Skeletal muscle cell (primary cell): ENCODE results near the gene INTS4.
"Not testable (repeated sequence)": the region's sequence is repeated elsewhere in the genome, so short reads cannot be mapped to it uniquely, and the experiment has no call there.

Experiments used
- DNase-seq: peaks from one replicate; pipeline ENCODE4 v3.0.0-alpha.2; 2010; ENCODE audit warnings: low read depth
- H3K4me3 ChIP-seq: 2 replicates; pipeline ENCODE4 v1.5.1; 2011; ENCODE audit warnings: low read depth, mild to moderate bottlenecking, control low read depth, low read length, moderate library complexity

Gene INTS4, protein sequence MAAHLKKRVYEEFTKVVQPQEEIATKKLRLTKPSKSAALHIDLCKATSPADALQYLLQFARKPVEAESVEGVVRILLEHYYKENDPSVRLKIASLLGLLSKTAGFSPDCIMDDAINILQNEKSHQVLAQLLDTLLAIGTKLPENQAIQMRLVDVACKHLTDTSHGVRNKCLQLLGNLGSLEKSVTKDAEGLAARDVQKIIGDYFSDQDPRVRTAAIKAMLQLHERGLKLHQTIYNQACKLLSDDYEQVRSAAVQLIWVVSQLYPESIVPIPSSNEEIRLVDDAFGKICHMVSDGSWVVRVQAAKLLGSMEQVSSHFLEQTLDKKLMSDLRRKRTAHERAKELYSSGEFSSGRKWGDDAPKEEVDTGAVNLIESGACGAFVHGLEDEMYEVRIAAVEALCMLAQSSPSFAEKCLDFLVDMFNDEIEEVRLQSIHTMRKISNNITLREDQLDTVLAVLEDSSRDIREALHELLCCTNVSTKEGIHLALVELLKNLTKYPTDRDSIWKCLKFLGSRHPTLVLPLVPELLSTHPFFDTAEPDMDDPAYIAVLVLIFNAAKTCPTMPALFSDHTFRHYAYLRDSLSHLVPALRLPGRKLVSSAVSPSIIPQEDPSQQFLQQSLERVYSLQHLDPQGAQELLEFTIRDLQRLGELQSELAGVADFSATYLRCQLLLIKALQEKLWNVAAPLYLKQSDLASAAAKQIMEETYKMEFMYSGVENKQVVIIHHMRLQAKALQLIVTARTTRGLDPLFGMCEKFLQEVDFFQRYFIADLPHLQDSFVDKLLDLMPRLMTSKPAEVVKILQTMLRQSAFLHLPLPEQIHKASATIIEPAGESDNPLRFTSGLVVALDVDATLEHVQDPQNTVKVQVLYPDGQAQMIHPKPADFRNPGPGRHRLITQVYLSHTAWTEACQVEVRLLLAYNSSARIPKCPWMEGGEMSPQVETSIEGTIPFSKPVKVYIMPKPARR

DNA sequence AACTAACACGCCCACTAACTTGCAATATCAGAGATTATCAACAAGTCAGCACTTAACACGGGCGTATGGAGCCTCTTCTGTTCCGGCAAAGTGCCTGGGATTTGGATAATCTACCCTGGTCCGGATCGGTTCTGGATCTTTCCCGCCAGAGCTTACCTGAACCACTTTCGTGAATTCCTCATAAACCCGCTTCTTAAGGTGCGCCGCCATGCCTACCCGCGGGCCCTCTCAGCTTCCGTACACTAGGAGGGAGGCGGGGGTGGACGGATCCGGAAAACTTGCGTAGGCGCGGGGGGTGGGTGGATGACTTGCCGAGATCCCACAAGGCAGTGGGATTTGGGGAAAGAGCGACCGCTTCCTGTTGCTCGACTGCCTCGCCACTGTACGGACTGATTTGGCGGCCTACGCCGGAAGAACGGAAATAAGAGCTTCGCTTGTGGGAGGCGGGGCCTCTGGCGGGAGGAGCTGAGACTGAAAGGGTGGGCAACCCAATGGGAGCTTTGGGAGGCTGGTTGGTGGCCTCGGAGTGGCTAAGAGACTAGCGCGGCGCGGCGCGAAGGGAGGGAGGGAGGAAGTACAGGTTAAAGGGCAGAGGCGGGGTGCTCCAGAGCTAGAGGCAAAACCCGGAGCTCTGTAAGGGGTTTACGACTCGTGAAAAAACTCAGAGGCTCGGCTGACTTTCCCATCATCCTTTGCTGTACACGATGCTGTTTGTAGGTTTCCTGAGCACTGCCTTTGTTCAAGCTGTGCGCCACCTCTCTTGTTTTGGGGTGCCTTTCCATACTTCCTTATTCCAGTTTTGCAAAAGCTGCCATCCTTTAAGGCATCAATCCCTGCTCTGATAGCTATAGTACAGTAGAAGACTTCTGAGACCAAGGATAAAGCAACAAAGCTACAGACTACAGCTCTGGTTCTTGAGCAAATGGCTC lies at the start of gene INTS4:
INTS4 (minus strand) TSS at position 235 of the 929 bp plus-strand sequence; CDS start at position 210, 25 bp downstream.
- peak; percentile 99 for DNase-seq
- peak within 1 kb of the TSS; percentile 74 for H3K4me3 ChIP-seq

GRCh38 chr11:78041843-78042440 lies 47.5 kb upstream of the INTS4 start:
- no peak for DNase-seq

GRCh38 chr11:78041380-78041719 lies 46.9 kb upstream of the INTS4 start:
- H3K4me3 ChIP-seq, DNase-seq: not testable (repeated sequence)

More at GRCh38 chr11:78041843-78042440, 47.5 kb upstream of the INTS4 start:
- no peak overlapping the region for H3K4me3 ChIP-seq

DNA sequence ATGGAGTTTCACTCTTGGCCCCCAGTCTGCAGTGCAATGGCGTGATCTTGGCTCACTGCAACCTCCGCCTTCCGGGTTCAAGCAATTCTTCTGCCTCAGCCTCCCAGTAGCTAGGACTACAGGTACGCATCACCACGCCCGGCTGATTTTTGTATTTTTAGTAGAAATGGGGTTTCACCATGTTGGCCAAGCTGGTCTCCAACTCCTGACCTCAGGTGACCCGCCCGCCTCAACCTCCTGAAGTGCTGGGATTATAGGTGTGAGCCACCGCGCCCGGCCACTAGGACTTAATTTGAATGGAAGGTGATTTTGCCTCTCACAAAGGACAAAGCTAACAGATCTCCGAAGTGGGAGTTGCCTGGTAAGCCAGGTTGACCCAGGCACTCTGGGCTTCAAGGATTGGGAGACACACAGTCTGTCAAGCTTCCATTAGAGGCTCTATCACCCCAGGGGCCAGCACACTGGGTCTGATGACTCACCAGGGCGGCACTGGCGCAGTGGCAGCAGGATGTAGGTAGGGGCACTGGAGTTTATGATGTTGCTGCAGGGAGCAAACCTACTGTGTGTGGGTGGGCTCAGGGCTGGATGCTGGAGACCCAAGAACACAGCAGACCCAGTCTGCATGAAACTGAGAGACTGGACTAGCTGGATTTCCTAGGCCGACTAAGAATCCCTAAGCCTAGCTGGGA lies 46.4 kb upstream of the INTS4 start:
- no peak for DNase-seq
- no peak overlapping the region for H3K4me3 ChIP-seq

DNA sequence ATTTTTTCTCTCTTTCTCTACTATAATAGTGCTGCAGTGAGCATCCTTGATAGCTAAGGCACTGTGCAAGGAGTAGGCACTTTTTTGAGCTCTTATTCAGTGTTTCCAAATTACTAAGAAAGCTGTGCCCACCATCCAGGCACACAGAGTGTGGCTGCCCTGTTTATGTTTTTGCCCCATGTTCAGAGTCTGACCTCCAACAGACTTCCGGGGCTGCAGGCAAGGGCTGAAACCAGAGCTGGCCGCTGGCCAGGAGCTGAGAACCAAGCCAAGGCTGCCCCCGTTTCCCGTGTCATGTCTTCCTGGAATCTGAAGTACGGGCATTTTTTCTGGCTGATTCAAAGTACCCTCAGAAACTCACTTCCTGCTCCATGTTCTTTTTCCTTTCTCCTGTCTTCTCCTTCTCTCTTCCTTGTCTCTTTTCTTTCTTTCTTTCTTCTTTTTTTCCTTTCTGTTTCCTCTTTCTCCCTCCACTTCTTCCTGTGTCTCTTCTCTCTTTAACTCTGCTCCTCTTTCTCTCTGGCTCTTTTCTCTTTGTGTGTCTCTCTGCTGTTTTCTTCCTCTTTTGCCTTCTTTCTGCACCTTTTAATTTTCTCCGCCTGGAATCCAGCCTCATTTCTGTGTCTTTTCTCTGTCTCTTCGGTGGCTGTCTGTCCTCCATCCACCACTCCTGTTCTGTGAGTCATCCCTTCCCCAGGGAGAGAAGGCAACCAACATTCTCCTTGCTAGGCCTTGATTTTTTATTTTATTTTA lies 45.6 kb upstream of the INTS4 start:
- H3K4me3 ChIP-seq, result peak overlapping the region; percentile 18
- peak; percentile 73 for DNase-seq

GRCh38 chr11:78039391-78039918 lies 45.0 kb upstream of the INTS4 start:
- no peak overlapping the region for H3K4me3 ChIP-seq
- no peak for DNase-seq

DNA sequence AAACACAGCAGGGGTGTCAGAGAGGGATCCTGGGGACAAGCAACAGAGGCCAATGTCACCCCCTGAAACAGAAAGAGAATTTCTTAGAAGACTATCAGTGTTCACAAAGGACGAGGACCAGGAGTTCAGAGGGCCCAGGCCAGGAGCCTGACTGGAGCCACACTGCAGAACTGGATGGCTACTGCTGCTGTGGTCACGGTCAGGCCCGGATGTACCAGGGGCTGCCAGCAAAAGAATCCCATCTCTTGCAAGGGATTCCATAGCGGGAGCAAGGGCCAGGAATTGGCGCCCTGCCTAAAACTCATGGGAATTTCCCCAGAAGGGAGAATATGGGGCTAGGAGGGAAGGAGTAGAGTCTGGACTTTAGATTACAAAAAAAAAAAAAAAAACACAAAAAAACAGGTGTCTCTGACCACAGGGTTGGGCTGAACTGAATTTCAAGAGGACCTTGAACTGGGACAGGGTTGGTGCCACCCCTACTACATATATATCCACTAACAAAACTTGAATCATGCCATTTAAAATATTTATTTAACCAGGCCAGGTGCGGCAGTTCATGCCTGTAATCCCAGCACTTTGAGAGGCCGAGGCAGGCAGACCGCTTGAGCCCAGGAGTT lies 44.3 kb upstream of the INTS4 start:
- no peak overlapping the region for H3K4me3 ChIP-seq

GRCh38 chr11:78037825-78038620 lies 43.6 kb upstream of the INTS4 start:
- no peak overlapping the region for H3K4me3 ChIP-seq
- DNase-seq, result no peak

More for the DNA sequence above, 44.3 kb upstream of the INTS4 start:
- no peak for DNase-seq

- no peak overlapping the region for H3K4me3 ChIP-seq
- no peak for DNase-seq
These were observed 42.6 kb upstream of the INTS4 start for GRCh38 chr11:78037056-78037455.

GRCh38 chr11:78036313-78036712 lies 41.8 kb upstream of the INTS4 start:
- DNase-seq, result no peak
- H3K4me3 ChIP-seq, result no peak overlapping the region

GRCh38 chr11:78034623-78035022 lies 40.2 kb upstream of the INTS4 start:
- H3K4me3 ChIP-seq, result no peak overlapping the region
- no peak for DNase-seq

DNA sequence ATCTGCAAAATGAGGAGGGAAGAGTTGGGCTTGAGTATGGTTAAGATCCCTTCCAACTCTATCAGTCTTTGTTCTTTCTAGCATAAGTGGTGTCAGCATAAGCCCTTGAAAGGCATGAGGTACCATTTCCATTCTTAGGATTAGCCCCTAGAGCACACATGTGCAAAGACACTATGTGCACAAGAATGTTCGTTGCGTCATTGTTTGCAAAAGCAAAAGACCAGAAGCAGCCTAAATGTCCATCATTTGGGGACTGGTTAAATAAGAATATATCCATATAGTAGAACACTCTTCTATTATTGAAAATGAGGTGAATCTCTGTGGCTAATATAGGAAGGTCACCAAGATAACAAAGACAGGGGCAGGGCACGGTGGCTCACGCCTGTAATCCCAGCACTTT lies 38.6 kb upstream of the INTS4 start:
- H3K4me3 ChIP-seq, result no peak overlapping the region
- DNase-seq, result no peak

- H3K4me3 ChIP-seq, result no peak overlapping the region
- DNase-seq, result no peak
These were observed 37.6 kb upstream of the INTS4 start for GRCh38 chr11:78032090-78032489.

DNA sequence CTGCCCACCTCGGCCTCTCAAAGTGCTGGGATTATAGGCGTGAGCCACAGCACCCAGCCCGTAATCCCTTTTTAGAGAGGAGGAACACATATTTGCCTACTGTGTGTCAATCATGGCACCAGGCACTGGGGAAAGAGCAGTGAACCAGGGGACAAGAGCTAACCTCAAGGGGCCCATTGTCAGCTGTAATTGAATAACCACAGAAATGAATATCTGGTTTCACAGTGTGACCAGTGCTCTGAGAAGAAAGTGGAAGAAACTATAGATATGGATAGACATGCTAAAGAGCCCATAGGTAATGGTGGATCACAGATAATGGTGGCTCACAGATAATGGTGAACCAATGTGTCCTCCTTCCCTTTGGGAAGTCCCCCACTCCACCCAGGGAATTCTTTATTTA lies 37.2 kb upstream of the INTS4 start:
- DNase-seq, result no peak
- no peak overlapping the region for H3K4me3 ChIP-seq

- H3K4me3 ChIP-seq, result no peak overlapping the region
- DNase-seq, result peak; percentile 69
These were observed 36.2 kb upstream of the INTS4 start for GRCh38 chr11:78030429-78031325.
